Stimulated activated CD4-positive, alpha-beta T cell treated with anti-CD3 and anti-CD28 coated beads, Interleukin-4, amount 100 ng/mL, for 24 hours (primary cell): ENCODE data around the gene LRRC25.

Source experiments
- DNase-seq: peaks from one replicate; pipeline ENCODE4 v3.0.0-alpha.2; 2020

Gene LRRC25

DNA sequence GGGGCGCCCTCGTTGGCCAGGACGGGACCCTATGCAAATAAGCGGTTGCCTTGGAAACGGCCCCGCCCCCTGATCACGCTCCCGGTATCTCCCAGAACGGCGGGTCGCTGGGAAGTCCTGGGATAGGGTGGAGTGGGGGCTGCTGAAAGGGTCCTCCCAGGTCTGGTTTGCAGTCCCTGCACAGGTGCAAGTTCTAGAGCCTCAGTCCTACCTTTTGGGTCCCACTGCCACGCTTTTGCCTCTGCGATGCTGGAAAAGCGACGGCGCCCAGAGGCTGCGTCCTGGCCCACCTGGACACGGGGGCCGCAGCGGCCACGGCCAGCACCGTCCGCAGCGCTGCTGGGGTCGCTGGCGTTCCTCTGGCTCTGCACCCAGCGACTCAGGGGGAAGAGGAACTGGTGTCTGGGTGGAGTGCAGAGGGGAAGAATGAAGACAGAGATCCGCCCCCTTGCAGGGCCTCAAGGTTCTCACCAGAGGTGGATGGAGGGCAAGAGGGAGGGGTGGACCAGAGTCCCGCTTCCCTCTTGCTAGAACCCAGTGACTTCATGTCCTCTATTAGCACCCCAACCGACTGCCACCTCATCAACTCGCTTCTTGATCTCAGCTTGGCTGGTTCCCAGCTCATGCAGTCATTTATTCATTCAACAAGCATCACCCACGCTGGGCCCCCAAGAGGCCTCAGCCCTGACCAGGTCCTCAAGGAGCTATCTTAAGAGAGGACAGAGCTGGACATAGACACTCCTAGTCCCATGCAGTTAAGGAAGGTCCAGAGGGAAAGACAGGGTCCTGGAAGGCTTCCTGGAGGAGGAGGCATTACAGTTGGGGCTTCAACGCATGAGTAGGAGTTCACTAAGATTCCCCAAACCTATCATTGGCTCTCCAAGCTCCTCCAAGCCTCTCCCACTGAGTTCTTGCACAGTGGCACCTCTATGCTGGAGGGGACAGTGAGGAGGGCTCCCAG, at the start of gene LRRC25:
Gene LRRC25, minus strand, starts transcription at position 381 of the 961 bp plus-strand sequence. CDS start 659 bp downstream, outside the sequence.
- no peak for DNase-seq

DNA sequence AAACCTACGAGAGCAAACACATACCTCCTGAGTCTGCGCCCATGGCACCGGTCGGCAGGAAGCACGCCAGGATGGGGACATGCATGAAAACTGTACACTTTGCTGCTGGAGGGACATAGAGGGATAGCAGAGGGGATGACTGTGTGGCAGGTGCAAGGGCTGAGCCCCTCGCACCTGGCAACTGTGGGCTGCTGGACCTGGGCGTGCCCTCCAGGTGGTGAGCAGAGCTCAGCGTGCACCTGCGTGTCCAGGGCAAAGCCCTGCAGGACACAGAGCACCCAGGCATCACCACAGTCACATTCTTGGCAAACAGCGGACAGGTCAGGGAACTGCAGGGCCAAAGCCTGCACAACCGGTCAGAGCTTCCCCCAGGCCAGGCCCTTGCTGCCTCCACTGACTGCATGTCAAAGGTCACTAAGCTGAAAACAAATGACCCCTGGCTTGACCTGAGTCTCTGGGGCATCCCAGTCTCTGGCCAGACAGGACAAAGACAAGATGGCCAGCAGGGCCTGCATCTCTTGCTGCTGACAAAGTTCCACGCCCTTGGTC, 49.5 kb upstream of the LRRC25 start:
- no peak for DNase-seq

GRCh38 chr19:18446145-18446810, 48.9 kb upstream of the LRRC25 start:
- DNase-seq, result no peak

DNA sequence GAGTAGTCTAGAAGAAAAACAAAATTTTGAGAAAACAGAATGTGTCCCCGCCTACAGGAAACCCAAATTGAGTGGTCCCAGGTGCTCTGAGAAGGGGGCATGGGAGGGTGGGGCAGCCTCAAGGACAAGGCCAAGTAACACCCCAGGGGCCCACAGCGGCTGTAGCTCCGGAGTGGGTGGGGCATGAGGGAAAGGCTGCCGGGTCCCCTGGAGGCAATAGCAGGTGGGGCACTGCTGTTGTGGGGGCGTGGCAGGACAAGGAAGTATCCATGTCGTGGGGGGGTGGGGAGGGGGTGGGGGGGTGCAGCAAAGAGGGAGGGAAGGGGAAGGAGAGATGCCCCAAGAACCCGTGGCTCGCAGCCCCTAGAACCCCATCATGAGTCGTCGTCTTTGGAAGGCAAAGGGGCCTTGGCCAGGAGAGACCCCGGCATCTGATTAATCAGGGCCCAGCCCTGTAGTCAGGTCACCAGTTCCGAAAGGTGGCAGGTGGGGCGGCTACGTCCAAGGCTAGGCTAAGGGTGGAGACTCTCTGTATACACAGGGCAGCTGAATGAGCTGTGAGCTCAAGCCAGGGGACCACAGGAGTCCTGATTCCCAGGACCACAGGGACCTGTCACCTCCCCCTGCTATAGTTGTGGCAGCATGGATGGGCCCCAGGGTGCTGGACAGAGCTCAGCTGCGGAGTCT, 48.0 kb upstream of the LRRC25 start:
- no peak for DNase-seq

DNA sequence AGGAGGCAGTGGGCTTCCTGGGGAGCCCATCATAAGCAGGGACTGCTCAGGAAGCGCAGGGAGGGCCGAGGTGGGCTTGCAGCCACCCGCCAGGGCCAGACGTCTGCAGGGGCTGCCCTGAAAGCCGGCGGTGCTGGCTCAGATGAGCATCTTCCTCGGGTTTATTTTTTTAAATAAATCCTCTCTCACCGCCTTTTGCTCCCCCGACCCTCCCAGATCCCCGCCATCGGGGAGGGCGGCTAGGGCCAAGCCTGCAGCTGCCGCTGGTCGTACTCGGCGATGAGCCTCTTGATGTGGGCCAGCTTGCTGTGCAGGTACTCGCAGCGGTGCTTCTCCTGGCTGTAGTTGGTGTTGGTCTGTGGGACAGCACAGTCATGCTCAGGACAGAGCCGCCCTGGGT, 47.1 kb upstream of the LRRC25 start:
- no peak for DNase-seq

GRCh38 chr19:18443831-18444230, 46.4 kb upstream of the LRRC25 start:
- no peak for DNase-seq

DNA sequence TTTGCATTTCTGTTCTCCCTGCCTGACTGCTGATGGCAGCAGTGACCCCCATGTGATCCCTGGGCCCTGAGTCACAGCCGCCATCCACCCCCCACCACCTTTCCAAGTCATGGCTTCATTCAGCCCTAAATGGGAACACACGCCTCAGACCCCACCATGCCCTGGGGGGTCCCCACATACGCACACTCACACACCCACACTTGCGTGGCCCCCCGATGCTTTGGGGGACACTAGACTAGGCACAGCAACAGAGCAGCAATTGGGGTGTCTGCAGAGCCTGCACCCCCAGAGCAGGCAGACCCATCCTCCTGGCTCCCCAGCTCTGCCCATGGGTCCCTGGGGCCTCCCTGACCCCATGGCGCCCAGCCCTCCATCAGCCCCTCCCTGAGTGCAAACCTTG, 46.0 kb upstream of the LRRC25 start:
- no peak for DNase-seq

- no peak for DNase-seq
These were observed 45.5 kb upstream of the LRRC25 start for GRCh38 chr19:18442941-18443340.

DNA sequence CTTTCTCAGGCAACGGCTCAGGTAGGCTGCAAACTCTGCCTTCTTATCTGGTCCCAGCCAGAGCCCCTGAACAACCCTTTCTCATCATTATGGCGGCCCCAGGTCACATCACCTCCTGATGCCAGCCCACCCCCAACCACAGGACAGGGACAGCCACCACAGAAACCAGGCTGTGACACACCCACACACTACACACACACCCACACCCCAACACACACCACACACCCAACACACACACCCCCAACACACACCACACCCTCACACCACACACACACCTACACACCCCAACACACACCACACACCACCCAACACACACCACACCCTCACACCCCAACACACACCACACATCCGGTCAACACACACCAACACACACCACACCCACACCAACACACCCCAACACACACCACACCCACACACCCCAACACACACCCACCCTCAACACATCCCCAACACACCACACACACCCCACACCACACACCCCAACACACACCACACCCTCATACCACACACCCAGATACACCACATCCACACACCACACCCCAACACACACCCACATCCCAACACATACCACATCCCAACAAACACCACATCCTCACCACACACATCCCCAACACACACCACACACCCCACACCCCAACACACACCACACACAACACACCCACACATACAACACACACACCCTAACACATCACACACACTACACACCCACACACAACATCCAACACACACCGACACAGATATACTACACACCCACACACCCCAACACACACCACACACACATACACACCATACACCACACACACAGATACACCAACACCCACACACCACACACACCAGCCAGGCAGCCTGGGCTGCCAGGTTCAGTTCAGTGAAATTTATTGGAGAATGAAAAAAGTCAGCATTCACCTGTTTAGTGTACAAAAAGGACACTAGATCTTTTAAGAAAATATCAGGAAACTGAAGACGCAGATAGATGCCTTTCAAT, 44.7 kb upstream of the LRRC25 start:
- no peak for DNase-seq

- DNase-seq, result no peak
These were observed 43.7 kb upstream of the LRRC25 start for GRCh38 chr19:18440936-18441803.

GRCh38 chr19:18440415-18440877, 43.0 kb upstream of the LRRC25 start:
- DNase-seq, result no peak

- DNase-seq, result no peak
These were observed 42.5 kb upstream of the LRRC25 start for GRCh38 chr19:18439910-18440237.

DNA sequence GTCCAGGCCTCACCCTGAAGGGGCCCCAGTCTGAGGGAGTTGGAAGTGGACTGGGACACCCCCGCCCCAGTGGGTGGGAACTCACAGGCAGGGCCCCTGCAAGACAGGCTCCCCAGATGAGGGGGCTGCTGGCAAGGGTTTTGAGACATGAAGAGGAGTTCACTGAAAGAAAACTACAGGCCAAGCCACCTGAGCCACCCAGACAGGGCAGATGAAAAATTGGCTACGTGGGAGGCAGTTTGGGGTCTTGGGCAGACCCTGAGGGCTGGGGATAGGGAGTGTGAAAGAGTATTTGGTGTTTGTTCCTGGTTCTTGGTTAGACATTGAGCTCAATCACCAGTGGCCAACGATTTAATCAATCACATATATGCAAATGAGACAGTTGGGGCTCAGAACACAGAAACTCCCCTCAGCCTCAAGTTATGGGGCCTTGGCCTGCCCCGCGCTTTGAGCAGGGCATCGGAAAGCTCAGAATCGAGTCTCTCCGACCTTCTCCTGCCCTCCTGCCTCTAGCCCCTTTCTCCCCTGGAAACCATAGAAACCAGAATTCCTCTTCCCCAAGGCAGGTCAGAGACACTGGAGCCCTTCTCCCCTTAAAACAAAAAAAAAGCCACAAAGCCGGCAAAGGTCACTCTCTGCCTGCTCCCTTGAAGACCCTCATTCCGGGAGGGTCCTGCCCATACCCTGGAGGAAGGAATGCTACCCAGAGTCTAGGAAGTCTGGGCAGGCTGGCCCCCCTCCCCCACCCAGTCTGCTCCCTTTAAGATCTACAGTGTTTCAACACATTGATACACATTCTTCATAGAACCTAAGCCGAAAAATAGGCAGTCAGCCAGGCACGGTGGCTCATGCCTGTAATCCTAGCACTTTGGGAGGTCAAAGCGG, 41.8 kb upstream of the LRRC25 start:
- no peak for DNase-seq

- DNase-seq, result no peak
These were observed 41.1 kb upstream of the LRRC25 start for GRCh38 chr19:18438331-18439024.

DNA sequence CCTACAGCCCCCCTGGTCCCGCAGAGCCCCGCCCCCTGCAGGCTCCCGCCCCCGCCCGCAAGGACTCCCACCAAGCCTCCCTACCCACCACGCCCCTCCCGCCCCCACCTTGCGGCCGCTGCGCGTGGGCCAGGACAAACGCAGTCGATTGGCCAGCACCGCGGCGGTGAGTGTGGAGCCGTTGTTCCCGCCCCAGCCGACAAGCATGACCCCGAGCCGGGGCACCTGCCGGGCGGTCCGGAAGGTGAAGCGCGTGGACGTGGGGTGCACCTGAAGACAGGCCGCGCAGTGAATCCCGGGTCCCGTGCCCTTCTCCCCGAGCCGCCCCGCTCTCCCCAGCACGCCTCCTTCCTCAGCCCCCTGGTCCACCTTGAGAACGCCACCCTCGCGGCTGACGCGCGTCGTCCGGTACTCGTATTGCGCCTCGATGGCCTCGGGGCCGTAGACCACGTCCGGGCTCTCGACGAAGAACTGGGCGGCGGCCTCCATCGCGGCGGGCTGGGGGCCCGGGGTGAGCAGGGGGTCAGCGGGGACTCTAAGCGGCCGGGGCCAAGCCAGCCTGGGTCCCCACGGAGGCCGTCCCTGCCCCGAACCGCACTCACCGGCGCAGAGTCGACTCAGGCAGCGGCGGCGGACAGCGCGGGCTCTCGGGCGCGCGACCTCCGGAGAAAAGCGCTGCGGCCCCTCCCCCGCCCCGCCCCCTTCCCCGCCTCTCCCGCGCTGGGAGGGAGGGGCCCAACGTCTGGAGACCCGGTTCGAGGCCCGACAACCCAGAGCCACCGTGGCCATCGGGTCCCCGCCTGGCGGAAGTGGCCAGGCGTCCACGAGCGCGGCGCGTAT, 40.3 kb upstream of the LRRC25 start, which contains the start of gene ISYNA1:
Gene ISYNA1, minus strand, starts transcription at position 643 of the 840 bp plus-strand sequence. Its CDS starts 154 bp downstream, at position 489.
- DNase-seq, result peak; percentile 46

- DNase-seq, result peak; percentile 70
These were observed 39.5 kb upstream of the LRRC25 start for GRCh38 chr19:18436671-18437490.
